PC-3 (cell line): ENCODE data around the gene CLIC5.

ENCODE experiments used
- CTCF ChIP-seq: fragments of 300-600 bp; sonication (generic); conservative IDR thresholded peaks from 2 replicates; pipeline ENCODE4 v1.5.1; 2017; ENCODE audit warnings: antibody characterized with exemption, low read depth, mild to moderate bottlenecking, low read length
- EZH2 ChIP-seq: fragments of 300-600 bp; sonication (generic); IDR thresholded peaks from one replicate; pipeline ENCODE4 v1.6.1; 2017; ENCODE audit warnings: antibody characterized with exemption, mild to moderate bottlenecking, low read length; ENCODE audit not compliant: unreplicated experiment
- EZH2phosphoT487 ChIP-seq: fragments of 300-600 bp; sonication (generic); IDR thresholded peaks from 2 replicates; pipeline ENCODE4 v1.6.1; 2018; ENCODE audit warnings: mild to moderate bottlenecking, antibody characterized with exemption, low read length, borderline replicate concordance

GRCh38 chr6:45967363-45967762, 48.3 kb downstream of the CLIC5 start:
- no peak for TF ChIP-seq CTCF
- TF ChIP-seq EZH2phosphoT487, result no peak
- TF ChIP-seq EZH2, result no peak
